KOPT-K1 (cell line): ENCODE measurements around the gene NCAPD2.
"Not testable (repeated sequence)": the region's sequence is repeated elsewhere in the genome, so short reads cannot be mapped to it uniquely, and the experiment has no call there.

Experiments used
- H3K27ac ChIP-seq: fragments of 200-600 bp; sonication (generic); 2 replicates; pipeline ENCODE4 v1.5.1; 2016; ENCODE audit warnings: antibody characterized with exemption, mild to moderate bottlenecking, low read depth, low read length; ENCODE audit not compliant: poor library complexity, severe bottlenecking
- H3K36me3 ChIP-seq: fragments of 200-600 bp; sonication (generic); 2 replicates; pipeline ENCODE4 v1.5.1; 2017; ENCODE audit warnings: antibody characterized with exemption, mild to moderate bottlenecking, low read length, moderate library complexity; ENCODE audit not compliant: insufficient read depth
- H3K9me3 ChIP-seq: fragments of 200-600 bp; sonication (generic); 2 replicates; pipeline ENCODE4 v1.5.1; 2017; ENCODE audit warnings: antibody characterized with exemption, low read length, mild to moderate bottlenecking; ENCODE audit not compliant: insufficient read depth, poor library complexity, severe bottlenecking

Gene NCAPD2

GRCh38 chr12:6533923-6534694 is 40.2 kb downstream of the NCAPD2 start, which contains the start of gene GAPDH:
GAPDH (plus strand) TSS chr12:6534517; CDS start chr12:6534833, 316 bp downstream.
- Histone ChIP-seq H3K9me3 (no peaks in the 10 kb centered on the region), H3K36me3 (peaks cover 80% of the 10 kb centered on the region), H3K27ac (peak within 1 kb of the TSS; percentile 99)

GRCh38 chr12:6534695-6534944 is 40.7 kb downstream of the NCAPD2 start:
- H3K27ac ChIP-seq: peak overlapping the region; percentile 99

GRCh38 chr12:6534945-6535696 is 41.2 kb downstream of the NCAPD2 start:
- Histone ChIP-seq H3K27ac (peak overlapping the region; percentile 99), H3K36me3 (peaks cover 80% of the 10 kb centered on the region)

More at GRCh38 chr12:6534695-6534944, 40.7 kb downstream of the NCAPD2 start:
- H3K9me3 ChIP-seq: no peaks in the 10 kb centered on the region
- H3K36me3 ChIP-seq: peaks cover 80% of the 10 kb centered on the region

GRCh38 chr12:6535697-6535946 is 41.7 kb downstream of the NCAPD2 start:
- H3K36me3 ChIP-seq: peaks cover 80% of the 10 kb centered on the region
- no peaks in the 10 kb centered on the region for H3K9me3 ChIP-seq
- H3K27ac ChIP-seq: peak overlapping the region; percentile 99

More at GRCh38 chr12:6534945-6535696, 41.2 kb downstream of the NCAPD2 start:
- no peaks in the 10 kb centered on the region for H3K9me3 ChIP-seq

GRCh38 chr12:6535960-6536847 is 42.3 kb downstream of the NCAPD2 start:
- Histone ChIP-seq H3K36me3 (peaks cover 80% of the 10 kb centered on the region), H3K27ac (peak overlapping the region; percentile 99), H3K9me3 (no peaks in the 10 kb centered on the region)

- peaks cover 74% of the 10 kb centered on the region for H3K36me3 ChIP-seq
- peak overlapping the region; percentile 99 for H3K27ac ChIP-seq
- H3K9me3 ChIP-seq: no peaks in the 10 kb centered on the region
These were observed 43.1 kb downstream of the NCAPD2 start for GRCh38 chr12:6536894-6537579.

GRCh38 chr12:6537580-6538419 is 43.9 kb downstream of the NCAPD2 start:
- peaks cover 73% of the 10 kb centered on the region for H3K36me3 ChIP-seq
- H3K27ac ChIP-seq: peak overlapping the region; percentile 99
- not testable (repeated sequence) for H3K9me3 ChIP-seq

- Histone ChIP-seq H3K36me3 (peaks cover 78% of the 10 kb centered on the region), H3K27ac (peak overlapping the region; percentile 1), H3K9me3 (no peaks in the 10 kb centered on the region)
These were observed 44.8 kb downstream of the NCAPD2 start for GRCh38 chr12:6538420-6539313.

GRCh38 chr12:6539314-6539682 is 45.4 kb downstream of the NCAPD2 start:
- Histone ChIP-seq H3K36me3 (peaks cover 81% of the 10 kb centered on the region), H3K9me3 (no peaks in the 10 kb centered on the region), H3K27ac (no peak overlapping the region)

GRCh38 chr12:6539707-6540134 is 45.8 kb downstream of the NCAPD2 start:
- H3K27ac ChIP-seq: peak overlapping the region; percentile 52
- no peaks in the 10 kb centered on the region for H3K9me3 ChIP-seq
- peaks cover 84% of the 10 kb centered on the region for H3K36me3 ChIP-seq

- Histone ChIP-seq H3K36me3 (peaks cover 80% of the 10 kb centered on the region), H3K27ac (peak overlapping the region; percentile 52), H3K9me3 (no peaks in the 10 kb centered on the region)
These were observed 46.4 kb downstream of the NCAPD2 start for GRCh38 chr12:6540181-6540877.

- H3K27ac ChIP-seq: peak overlapping the region; percentile 52
- no peaks in the 10 kb centered on the region for H3K9me3 ChIP-seq
- peaks cover 80% of the 10 kb centered on the region for H3K36me3 ChIP-seq
These were observed 47.7 kb downstream of the NCAPD2 start for GRCh38 chr12:6541371-6542165.
